ENCODE measurements around the gene SIX3. TPM values are rescaled to one million over a fixed set of nuclear protein-coding genes. Genes with fewer than 3 reads are reported as not detected.

Gene SIX3
- total RNA-seq, 1 donor from 2014 or later, result 0.68 TPM

- H3K27me3 Mint-ChIP-seq, result peaks cover 91% of the 10 kb centered on the region
- peak overlapping the region; percentile 41 for H3K4me3 Mint-ChIP-seq
- DNase-seq (ENCODE audit: extremely low spot score, unreplicated experiment), result no peak
These were observed 13.0 kb downstream of the SIX3 start for GRCh38 chr2:44954447-44954888.

GRCh38 chr2:44954889-44955592 is 13.5 kb downstream of the SIX3 start:
- H3K4me1 Mint-ChIP-seq (ENCODE audit: unreplicated experiment), result peaks cover 16% of the 10 kb centered on the region
- H3K9me3 Mint-ChIP-seq, result no peaks in the 10 kb centered on the region
- H3K36me3 Mint-ChIP-seq, result no peaks in the 10 kb centered on the region
- TF ChIP-seq CTCF (conservative IDR thresholded peaks at IDR 0.05), result no peak
- peak overlapping the region; percentile 85 for H3K4me3 Mint-ChIP-seq
- DNase-seq (ENCODE audit: extremely low spot score, unreplicated experiment), result no peak
- H3K27me3 Mint-ChIP-seq, result peaks cover 92% of the 10 kb centered on the region
- H3K27ac Mint-ChIP-seq, result no peak overlapping the region

More at GRCh38 chr2:44954447-44954888, 13.0 kb downstream of the SIX3 start:
- Mint-ChIP-seq H3K4me1 (ENCODE audit: unreplicated experiment) (peaks cover 18% of the 10 kb centered on the region), H3K9me3 (no peaks in the 10 kb centered on the region), H3K36me3 (no peaks in the 10 kb centered on the region), H3K27ac (no peak overlapping the region)
- no peak for TF ChIP-seq CTCF (conservative IDR thresholded peaks at IDR 0.05)

GRCh38 chr2:44955593-44956392 is 14.3 kb downstream of the SIX3 start:
- H3K27me3 Mint-ChIP-seq, result peaks cover 87% of the 10 kb centered on the region
- no peak overlapping the region for H3K27ac Mint-ChIP-seq
- DNase-seq (ENCODE audit: extremely low spot score, unreplicated experiment), result no peak
- peak overlapping the region; percentile 85 for H3K4me3 Mint-ChIP-seq
- H3K4me1 Mint-ChIP-seq (ENCODE audit: unreplicated experiment), result peaks cover 11% of the 10 kb centered on the region
- TF ChIP-seq CTCF (conservative IDR thresholded peaks at IDR 0.05), result peak; percentile 92
- no peaks in the 10 kb centered on the region for H3K36me3 Mint-ChIP-seq
- H3K9me3 Mint-ChIP-seq, result no peaks in the 10 kb centered on the region

GRCh38 chr2:44956843-44957242 is 15.3 kb downstream of the SIX3 start:
- TF ChIP-seq CTCF (conservative IDR thresholded peaks at IDR 0.05), result no peak
- Mint-ChIP-seq H3K4me3 (no peak overlapping the region), H3K9me3 (no peaks in the 10 kb centered on the region), H3K36me3 (no peaks in the 10 kb centered on the region), H3K27ac (no peak overlapping the region), H3K4me1 (ENCODE audit: unreplicated experiment) (peaks cover 11% of the 10 kb centered on the region), H3K27me3 (peaks cover 86% of the 10 kb centered on the region)
- DNase-seq (ENCODE audit: extremely low spot score, unreplicated experiment), result no peak

GRCh38 chr2:44957656-44958327 is 16.3 kb downstream of the SIX3 start:
- Mint-ChIP-seq H3K36me3 (no peaks in the 10 kb centered on the region), H3K27ac (no peak overlapping the region), H3K4me3 (no peak overlapping the region), H3K4me1 (ENCODE audit: unreplicated experiment) (peaks cover 11% of the 10 kb centered on the region), H3K9me3 (no peaks in the 10 kb centered on the region), H3K27me3 (peaks cover 89% of the 10 kb centered on the region)
- DNase-seq (ENCODE audit: extremely low spot score, unreplicated experiment), result no peak
- TF ChIP-seq CTCF (conservative IDR thresholded peaks at IDR 0.05), result no peak

All from type B pancreatic cell (in vitro differentiated cells).